DND-41 (cell line): ENCODE results near the gene PIK3R6.
"Not testable (repeated sequence)": the region's sequence is repeated elsewhere in the genome, so short reads cannot be mapped to it uniquely, and the experiment has no call there.

Source experiments
- ATAC-seq: fragments of 200-7000 bp; cut with Tn5 transposase; 3 replicates; pipeline ENCODE4 v1.9.1; 2021; ENCODE audit warnings: low read depth; ENCODE audit not compliant: insufficient read depth
- DNase-seq: peaks from one replicate; pipeline ENCODE4 v3.0.0-alpha.2; 2020
- H2AFZ ChIP-seq: 2 replicates; pipeline ENCODE4 v1.6.0; 2012; ENCODE audit warnings: low read depth, low read length
- H3K27ac ChIP-seq: 2 replicates; pipeline ENCODE4 v1.5.1; 2012; ENCODE audit warnings: low read length, inconsistent platforms
- H3K27me3 ChIP-seq: fragments of 200-600 bp; sonication (generic); 2 replicates; pipeline ENCODE4 v1.6.0; 2012; ENCODE audit warnings: low read length, mild to moderate bottlenecking, inconsistent platforms; ENCODE audit not compliant: insufficient read depth, poor library complexity
- H3K36me3 ChIP-seq: 2 replicates; pipeline ENCODE4 v1.5.1; 2012; ENCODE audit warnings: low read length, inconsistent platforms; ENCODE audit not compliant: insufficient read depth
- H3K4me1 ChIP-seq: 2 replicates; pipeline ENCODE4 v1.5.1; 2012; ENCODE audit warnings: mild to moderate bottlenecking, low read length; ENCODE audit not compliant: insufficient read depth
- H3K4me2 ChIP-seq: 2 replicates; pipeline ENCODE4 v1.6.0; 2012; ENCODE audit warnings: mild to moderate bottlenecking, moderate library complexity, low read length, inconsistent platforms; ENCODE audit not compliant: insufficient read depth
- H3K4me3 ChIP-seq, 2 experiments: fragments of 200-600 bp in 1 of 2; shearing (Covaris generic) in 1 of 2; 2 replicates each; pipeline ENCODE4 v1.5.1; 2012 to 2016; ENCODE audit warnings: inconsistent platforms in 2 of 2, low read length in 2 of 2, mild to moderate bottlenecking in 2 of 2, low read depth in 1 of 2, moderate library complexity in 1 of 2
- H3K79me2 ChIP-seq: 2 replicates; pipeline ENCODE4 v1.6.0; 2012; ENCODE audit warnings: low read length, inconsistent platforms; ENCODE audit not compliant: insufficient read depth
- H3K9ac ChIP-seq: 2 replicates; pipeline ENCODE4 v1.6.0; 2012; ENCODE audit warnings: low read depth, mild to moderate bottlenecking, inconsistent platforms, low read length, moderate library complexity
- H3K9me3 ChIP-seq: 2 replicates; pipeline ENCODE4 v1.5.1; 2012; ENCODE audit warnings: low read length, moderate library complexity, mild to moderate bottlenecking, inconsistent platforms; ENCODE audit not compliant: insufficient read depth, severe bottlenecking
- H4K20me1 ChIP-seq: 2 replicates; pipeline ENCODE4 v1.6.0; 2012; ENCODE audit warnings: low read length; ENCODE audit not compliant: insufficient read depth
- CTCF ChIP-seq: IDR thresholded peaks from 2 replicates; pipeline ENCODE4 v1.5.1; 2012; ENCODE audit warnings: borderline replicate concordance, low read length, moderate library complexity, mild to moderate bottlenecking; ENCODE audit not compliant: poor library complexity, severe bottlenecking; ENCODE audit errors: extremely low read depth
- EZH2 ChIP-seq: IDR thresholded peaks from 3 replicates; pipeline ENCODE4 v1.6.1; 2012; ENCODE audit warnings: borderline replicate concordance, low read depth, mild to moderate bottlenecking, moderate library complexity, low read length, inconsistent platforms; ENCODE audit not compliant: severe bottlenecking

The PIK3R6 gene

DNA sequence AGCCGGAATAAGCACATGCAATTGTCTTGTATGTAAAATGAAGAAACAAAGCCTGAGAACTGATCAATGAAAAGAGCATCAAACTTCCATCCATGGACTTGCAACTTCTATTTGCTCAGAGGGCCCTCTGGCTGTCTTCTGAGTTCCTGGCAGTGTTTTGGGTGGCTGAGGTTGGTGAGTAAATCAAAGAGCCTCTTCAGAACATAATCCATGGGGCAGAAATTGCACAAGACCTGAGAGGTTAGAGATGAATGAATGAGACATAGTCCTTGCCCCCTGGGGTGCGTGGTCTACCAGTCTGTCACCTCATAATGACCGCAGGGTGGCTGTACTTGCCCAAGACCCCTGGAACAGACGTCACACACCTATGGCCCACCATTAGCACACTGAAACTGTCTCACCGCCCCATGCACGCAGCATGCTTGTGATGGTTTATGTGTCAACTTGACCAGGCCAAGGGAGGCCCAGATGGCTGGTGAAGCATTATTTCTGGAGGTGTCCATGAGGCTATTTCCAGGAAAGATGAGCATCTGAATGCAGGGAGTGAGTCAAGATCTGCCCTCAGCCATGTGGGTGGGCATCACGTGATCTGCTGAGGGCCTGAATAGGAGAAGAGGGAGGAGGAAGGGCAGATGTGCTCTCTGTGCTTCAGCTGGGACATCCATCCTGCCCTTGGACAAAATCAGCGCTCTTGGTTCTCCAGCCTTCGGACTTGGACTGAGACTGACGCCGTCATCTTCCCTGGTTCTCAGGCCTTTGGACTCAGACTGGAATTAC, 8.3 kb downstream of the PIK3R6 start:
- H4K20me1 ChIP-seq, result no peaks in the 10 kb centered on the region
- H3K36me3 ChIP-seq, result peaks cover 32% of the 10 kb centered on the region
- H3K9ac ChIP-seq, result peak overlapping the region; percentile 62
- H3K27me3 ChIP-seq, result no peaks in the 10 kb centered on the region
- peak overlapping the region; percentile 61 for H3K4me2 ChIP-seq
- no peak for ATAC-seq
- H3K4me1 ChIP-seq, result peaks cover 97% of the 10 kb centered on the region
- TF ChIP-seq CTCF, result peak; percentile 51
- no peak for TF ChIP-seq EZH2
- H3K4me3 ChIP-seq, result peak overlapping the region in 1 of 2 experiments; percentile 23; a peak in 1 of 4 replicates
- no peak overlapping the region for H2AFZ ChIP-seq
- peak; percentile 31 for DNase-seq
- H3K27ac ChIP-seq, result peak overlapping the region; percentile 99
- H3K79me2 ChIP-seq, result peaks cover 63% of the 10 kb centered on the region
- no peaks in the 10 kb centered on the region for H3K9me3 ChIP-seq

DNA sequence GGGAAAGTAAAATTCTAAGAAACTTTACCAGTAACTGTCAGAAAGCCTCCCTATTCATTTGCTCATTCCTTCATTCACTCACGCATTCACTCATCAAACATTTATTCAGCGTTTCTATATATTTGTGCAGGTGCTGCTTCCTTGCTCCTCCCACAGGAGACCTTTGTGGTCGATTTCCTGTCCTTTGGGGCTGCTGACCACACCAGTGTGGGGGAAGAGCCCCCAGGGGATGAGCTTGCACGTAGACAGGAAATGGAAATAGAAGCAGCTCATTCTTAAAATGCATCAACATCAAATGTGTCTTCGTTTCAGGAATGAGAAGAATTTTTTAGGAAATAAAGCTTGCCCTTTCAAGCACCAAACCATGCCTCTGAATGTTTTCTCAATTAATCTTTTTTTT, 9.6 kb downstream of the PIK3R6 start:
- no peaks in the 10 kb centered on the region for H4K20me1 ChIP-seq
- H3K9ac ChIP-seq, result peak overlapping the region; percentile 62
- H3K4me1 ChIP-seq, result peaks cover 85% of the 10 kb centered on the region
- peak overlapping the region in 1 of 2 experiments; percentile 40; a peak in 1 of 4 replicates for H3K4me3 ChIP-seq
- TF ChIP-seq EZH2 (no peak), CTCF (no peak)
- H3K79me2 ChIP-seq, result peaks cover 59% of the 10 kb centered on the region
- peak overlapping the region; percentile 99 for H3K27ac ChIP-seq
- H3K27me3 ChIP-seq, result no peaks in the 10 kb centered on the region
- H3K9me3 ChIP-seq, result no peaks in the 10 kb centered on the region
- DNase-seq (peak; percentile 90), ATAC-seq (peak; percentile 71)
- no peak overlapping the region for H2AFZ ChIP-seq
- peaks cover 27% of the 10 kb centered on the region for H3K36me3 ChIP-seq
- H3K4me2 ChIP-seq, result peak overlapping the region; percentile 61

DNA sequence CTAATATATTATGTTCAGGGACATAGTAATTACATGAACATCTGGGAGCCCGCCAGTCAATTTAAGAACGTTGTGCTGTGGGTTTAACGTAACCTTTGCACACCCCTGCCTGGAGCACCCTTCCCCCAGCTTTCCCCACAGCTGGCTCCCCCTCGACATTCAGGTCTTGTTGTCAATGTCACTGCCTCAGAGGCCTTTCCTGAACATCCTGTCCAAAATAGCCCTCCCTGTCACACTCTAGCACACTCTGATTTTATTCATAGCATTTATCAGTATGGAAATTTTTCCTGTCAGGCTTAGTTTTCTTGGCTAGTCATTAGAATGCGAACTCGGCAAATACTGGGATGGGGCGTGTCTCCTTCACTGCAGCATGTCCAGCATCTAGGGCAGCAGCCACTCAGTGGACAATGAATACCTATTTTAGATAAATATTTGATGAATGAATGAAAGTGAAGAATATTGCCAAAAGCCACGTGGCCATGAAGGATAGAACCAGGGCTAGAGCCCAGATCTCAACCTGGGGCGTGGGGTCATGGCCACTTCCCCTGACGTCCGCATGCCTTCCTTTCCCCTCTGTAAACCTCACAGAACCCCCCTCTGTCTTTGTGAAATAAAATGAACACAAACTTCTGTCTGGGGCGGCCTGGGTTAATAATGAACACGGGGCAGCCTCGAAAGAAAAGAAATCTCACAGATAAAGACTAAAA, 10.5 kb downstream of the PIK3R6 start:
- Histone ChIP-seq H3K27ac (peak overlapping the region; percentile 99), H3K79me2 (peaks cover 54% of the 10 kb centered on the region), H3K9me3 (no peaks in the 10 kb centered on the region), H4K20me1 (no peaks in the 10 kb centered on the region), H3K36me3 (peaks cover 19% of the 10 kb centered on the region), H3K4me3 (peak overlapping the region in 1 of 2 experiments; percentile 40; a peak in 2 of 4 replicates), H3K27me3 (no peaks in the 10 kb centered on the region), H3K9ac (peak overlapping the region; percentile 62), H3K4me1 (peaks cover 76% of the 10 kb centered on the region), H2AFZ (0 out of 2 replicates have a peak overlapping the region, but pooled peaks have one; percentile 10), H3K4me2 (peak overlapping the region; percentile 61)
- DNase-seq (peak; percentile 86), ATAC-seq (peak; percentile 77)
- TF ChIP-seq EZH2 (no peak), CTCF (no peak)

DNA sequence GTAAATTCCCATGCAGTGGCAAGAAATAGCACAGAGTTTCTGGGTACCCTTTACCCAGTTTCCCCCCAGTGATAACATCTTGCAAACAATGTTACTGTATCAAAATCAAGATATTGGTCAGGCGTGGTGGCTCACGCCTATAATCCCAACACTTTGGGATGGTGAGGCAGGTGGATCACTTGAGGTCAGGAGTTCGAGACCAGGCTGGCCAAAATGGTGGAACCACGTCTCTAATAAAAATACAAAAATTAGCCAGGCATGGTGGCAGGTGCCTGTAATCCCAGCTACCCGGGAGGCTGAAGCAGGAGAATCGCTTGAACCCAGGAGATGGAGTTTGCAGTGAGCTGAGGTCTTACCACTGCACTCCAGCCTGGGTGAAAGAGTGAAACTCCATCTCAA, 11.3 kb downstream of the PIK3R6 start:
- Histone ChIP-seq H3K4me2 (peak overlapping the region; percentile 61), H3K4me1 (peaks cover 68% of the 10 kb centered on the region), H3K36me3 (peaks cover 19% of the 10 kb centered on the region), H3K79me2 (peaks cover 53% of the 10 kb centered on the region), H3K27ac (peak overlapping the region; percentile 99), H3K9ac (peak overlapping the region; percentile 62), H3K4me3 (peak overlapping the region in 1 of 2 experiments; percentile 40; a peak in 1 of 4 replicates)
- H3K9me3 ChIP-seq, H3K27me3 ChIP-seq, ATAC-seq, H4K20me1 ChIP-seq, DNase-seq, H2AFZ ChIP-seq: not testable (repeated sequence)
